Muscle layer of duodenum (tissue), 2 donors: Measurements from ENCODE around the gene EVC.

Experiments used
- H3K27ac ChIP-seq: one replicate; pipeline ENCODE4 v1.7.0; 2013; ENCODE audit warnings: mild to moderate bottlenecking, low read length
- H3K27me3 ChIP-seq: one replicate; pipeline ENCODE4 v1.7.0; 2013; ENCODE audit warnings: low read depth, mild to moderate bottlenecking, control low read depth, low read length
- H3K36me3 ChIP-seq, 2 donors: one replicate each; pipeline ENCODE4 v1.7.0; 2013; ENCODE audit warnings: low read length in 2 of 2, control low read depth in 1 of 2, mild to moderate bottlenecking in 1 of 2; ENCODE audit not compliant: insufficient read depth in 2 of 2, control insufficient read depth in 1 of 2
- H3K4me1 ChIP-seq, 2 donors: one replicate each; pipeline ENCODE4 v1.7.0; 2013; ENCODE audit warnings: low read length in 2 of 2, mild to moderate bottlenecking in 2 of 2, control low read depth in 1 of 2, moderate library complexity in 1 of 2; ENCODE audit not compliant: insufficient read depth in 2 of 2, control insufficient read depth in 1 of 2
- H3K4me3 ChIP-seq, 2 donors: one replicate each; pipeline ENCODE4 v1.7.0; 2013; ENCODE audit warnings: low read length in 2 of 2, low read depth in 1 of 2, mild to moderate bottlenecking in 1 of 2
- H3K9me3 ChIP-seq, 2 donors: one replicate each; pipeline ENCODE4 v1.7.0; 2013; ENCODE audit warnings: low read length in 2 of 2, control low read depth in 1 of 2, mild to moderate bottlenecking in 1 of 2; ENCODE audit not compliant: control insufficient read depth in 1 of 2
- donor health status: healthy.

The EVC gene

DNA sequence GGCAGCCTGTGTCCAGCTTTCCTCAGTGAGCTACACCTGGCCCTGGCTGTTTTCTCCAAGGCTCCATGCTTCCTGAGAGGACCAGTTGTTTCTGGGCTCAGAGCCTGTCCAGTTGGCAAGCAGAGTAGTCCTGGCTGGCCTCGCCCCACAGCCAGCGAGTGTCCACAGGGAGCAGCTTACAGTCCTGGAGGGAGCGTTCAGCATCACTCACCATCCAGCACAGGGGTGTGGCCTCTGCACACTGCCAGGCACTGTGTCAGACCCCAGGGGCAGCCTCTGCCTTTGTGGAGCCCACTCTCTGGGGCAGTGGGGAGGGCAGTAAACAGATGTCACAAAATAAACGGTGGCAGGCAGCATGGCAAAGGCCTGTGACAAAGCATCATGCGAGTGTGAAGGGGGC is 23.9 kb downstream of the EVC start:
- Histone ChIP-seq H3K4me1 (no peaks in the 10 kb centered on the region), H3K27ac (no peak overlapping the region), H3K9me3 (no peaks in the 10 kb centered on the region), H3K36me3 (peaks cover 16 to 58% of the 10 kb centered on the region in 2 donors), H3K27me3 (no peaks in the 10 kb centered on the region), H3K4me3 (no peak overlapping the region)

DNA sequence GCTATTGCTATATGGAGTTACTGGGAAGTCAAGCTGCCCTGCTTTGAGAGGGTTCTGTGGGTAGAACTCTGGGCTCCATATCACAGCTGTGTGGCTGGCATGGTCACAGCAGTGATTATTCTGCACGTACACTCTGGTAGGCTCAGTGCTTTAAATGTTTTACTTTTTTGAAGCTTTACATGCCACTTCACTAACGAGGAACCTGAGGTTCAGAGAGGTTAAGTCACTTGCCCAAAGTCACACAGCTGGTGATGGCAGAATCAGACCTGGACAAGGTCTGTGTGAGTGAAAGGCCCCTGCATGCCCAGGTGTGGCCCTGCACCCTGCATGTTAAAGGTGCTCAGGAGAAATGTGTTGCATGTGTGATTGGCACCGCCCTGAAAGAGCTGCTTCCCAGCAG is 24.5 kb downstream of the EVC start:
- Histone ChIP-seq H3K9me3 (no peaks in the 10 kb centered on the region), H3K4me1 (no peaks in the 10 kb centered on the region), H3K4me3 (no peak overlapping the region), H3K27ac (no peak overlapping the region), H3K27me3 (no peaks in the 10 kb centered on the region), H3K36me3 (peaks cover 16 to 53% of the 10 kb centered on the region in 2 donors)

- H3K4me1 ChIP-seq, result no peaks in the 10 kb centered on the region
- no peaks in the 10 kb centered on the region for H3K27me3 ChIP-seq
- H3K36me3 ChIP-seq, result peaks cover 18 to 44% of the 10 kb centered on the region in 2 donors
- H3K27ac ChIP-seq, result no peak overlapping the region
- no peak overlapping the region for H3K4me3 ChIP-seq
- H3K9me3 ChIP-seq, result no peaks in the 10 kb centered on the region
Observed at GRCh38 chr4:5738061-5738460, 27.1 kb downstream of the EVC start.

GRCh38 chr4:5742388-5742787 is 31.4 kb downstream of the EVC start:
- Histone ChIP-seq H3K36me3 (peaks cover 14 to 41% of the 10 kb centered on the region in 2 donors), H3K4me1 (no peaks in the 10 kb centered on the region)

GRCh38 chr4:5742968-5743367 is 32.0 kb downstream of the EVC start:
- H3K9me3 ChIP-seq, result no peaks in the 10 kb centered on the region
- no peak overlapping the region for H3K4me3 ChIP-seq
- no peaks in the 10 kb centered on the region for H3K27me3 ChIP-seq
- peaks cover 14 to 41% of the 10 kb centered on the region in 2 donors for H3K36me3 ChIP-seq
- no peaks in the 10 kb centered on the region for H3K4me1 ChIP-seq
- no peak overlapping the region for H3K27ac ChIP-seq

More at GRCh38 chr4:5742388-5742787, 31.4 kb downstream of the EVC start:
- Histone ChIP-seq H3K27ac (no peak overlapping the region), H3K27me3 (no peaks in the 10 kb centered on the region), H3K4me3 (no peak overlapping the region), H3K9me3 (no peaks in the 10 kb centered on the region)

- Histone ChIP-seq H3K4me3 (no peak overlapping the region), H3K9me3 (no peaks in the 10 kb centered on the region), H3K36me3 (peaks cover 20 to 62% of the 10 kb centered on the region in 2 donors), H3K27ac (no peak overlapping the region), H3K4me1 (no peaks in the 10 kb centered on the region), H3K27me3 (no peaks in the 10 kb centered on the region)
Observed at GRCh38 chr4:5746250-5746649, 35.2 kb downstream of the EVC start.

GRCh38 chr4:5746829-5747737 is 36.1 kb downstream of the EVC start:
- Histone ChIP-seq H3K9me3 (no peaks in the 10 kb centered on the region), H3K27ac (no peak overlapping the region)

DNA sequence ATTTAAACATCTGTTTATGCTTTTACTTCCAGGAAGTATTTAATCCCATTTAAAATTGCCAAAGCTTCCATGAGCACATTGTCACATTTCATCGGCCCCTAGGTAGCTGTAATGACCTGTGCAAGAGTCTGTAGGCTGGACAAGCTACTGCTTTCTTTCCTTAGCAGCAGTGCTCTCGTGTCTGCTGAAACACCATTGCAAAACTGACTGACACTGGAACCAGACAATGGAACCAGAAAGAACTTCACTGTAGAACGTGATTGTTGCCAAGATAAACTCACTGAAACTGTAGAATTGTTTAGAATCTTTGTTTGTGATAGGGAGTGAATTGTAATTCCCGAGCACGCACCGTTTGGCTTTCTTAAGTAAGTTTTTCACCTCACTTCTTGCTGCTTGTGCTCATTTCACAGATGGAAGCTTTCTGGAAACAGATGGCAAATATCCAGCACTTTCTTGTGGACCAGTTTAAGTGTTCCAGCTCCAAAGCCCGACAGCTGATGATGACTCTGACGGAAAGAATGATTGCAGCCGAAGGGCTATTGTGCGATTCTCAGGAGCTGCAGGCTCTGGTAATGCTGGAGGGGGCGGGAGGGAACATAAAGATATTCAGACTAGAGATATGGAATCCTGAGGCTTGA is 36.9 kb downstream of the EVC start:
- Histone ChIP-seq H3K4me3 (no peak overlapping the region), H3K9me3 (no peaks in the 10 kb centered on the region), H3K27ac (no peak overlapping the region), H3K27me3 (no peaks in the 10 kb centered on the region), H3K36me3 (peaks cover 11 to 64% of the 10 kb centered on the region in 2 donors), H3K4me1 (no peaks in the 10 kb centered on the region)

More at GRCh38 chr4:5746829-5747737, 36.1 kb downstream of the EVC start:
- peaks cover 18 to 64% of the 10 kb centered on the region in 2 donors for H3K36me3 ChIP-seq
- no peaks in the 10 kb centered on the region for H3K4me1 ChIP-seq
- no peak overlapping the region for H3K4me3 ChIP-seq
- no peaks in the 10 kb centered on the region for H3K27me3 ChIP-seq

DNA sequence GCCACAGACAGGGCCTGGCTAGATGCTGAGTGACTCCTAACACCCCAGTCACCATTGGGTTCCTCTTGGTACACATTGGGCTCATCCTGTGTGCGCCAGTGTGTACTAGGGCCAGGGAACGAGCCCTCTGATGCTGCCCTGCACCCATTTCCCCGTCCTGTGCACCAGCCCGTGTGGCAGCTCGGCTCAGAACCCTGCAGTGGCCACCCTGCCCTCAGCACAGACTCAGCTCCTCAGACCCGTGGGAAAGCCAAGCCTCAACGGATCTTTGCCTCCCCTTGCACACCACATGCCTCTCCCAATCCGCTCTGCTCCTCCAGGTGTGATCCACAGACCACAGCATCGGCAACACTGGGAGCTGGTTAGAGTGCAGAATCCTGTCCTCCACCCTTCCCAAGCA is 38.6 kb downstream of the EVC start:
- H3K4me1 ChIP-seq, result no peaks in the 10 kb centered on the region
- H3K4me3 ChIP-seq, result no peak overlapping the region
- peaks cover 17 to 63% of the 10 kb centered on the region in 2 donors for H3K36me3 ChIP-seq
- no peak overlapping the region for H3K27ac ChIP-seq
- H3K27me3 ChIP-seq, result no peaks in the 10 kb centered on the region
- no peaks in the 10 kb centered on the region for H3K9me3 ChIP-seq

GRCh38 chr4:5750052-5750945 is 39.3 kb downstream of the EVC start:
- H3K36me3 ChIP-seq, result peaks cover 21 to 65% of the 10 kb centered on the region in 2 donors
- no peaks in the 10 kb centered on the region for H3K4me1 ChIP-seq
- H3K9me3 ChIP-seq, result no peaks in the 10 kb centered on the region
- H3K27me3 ChIP-seq, result no peaks in the 10 kb centered on the region
- no peak overlapping the region for H3K27ac ChIP-seq
- no peak overlapping the region for H3K4me3 ChIP-seq
